IMR-90 (cell line): Measurements from ENCODE around the gene IDH3G. TPM values are rescaled to one million over a fixed set of nuclear protein-coding genes. Genes with fewer than 3 reads are reported as not detected.
"Not testable (repeated sequence)": the region's sequence is repeated elsewhere in the genome, so short reads cannot be mapped to it uniquely, and the experiment has no call there.

Source experiments
- ATAC-seq: fragments of 200-7000 bp; cut with Tn5 transposase; 2 replicates; pipeline ENCODE4 v1.9.1; 2020; ENCODE audit warnings: low read depth, mild to moderate bottlenecking, moderate library complexity
- BruUV-seq: library from RNA; stranded (reverse); fragments of 400-500 nt; replicated peaks from 2 replicates; lab custom pipeline; 2021; lab: Mats Ljungman, UMichigan
- CTCF ChIA-PET: fragments of 300-600 bp; formaldehyde crosslinking; extraction: SDS; loops from one replicate; lab custom pipeline; 2021; ENCODE audit warnings: antibody characterized with exemption; lab: Yijun Ruan, JAX
- POLR2A ChIA-PET: fragments of 300-600 bp; sonication (Branson Sonifier 250); formaldehyde crosslinking; loops from one replicate; lab custom pipeline; 2022; ENCODE audit warnings: antibody characterized with exemption; ENCODE audit not compliant: unreplicated experiment; lab: Charles Lee
- DNase-seq: peaks from one replicate; pipeline ENCODE4 v3.0.0; 2013
- H2AFZ ChIP-seq: replicated peaks from 2 replicates; pipeline ENCODE3; 2013; ENCODE audit warnings: low read length, mild to moderate bottlenecking; ENCODE audit not compliant: poor library complexity
- H2AK5ac ChIP-seq: 2 replicates; pipeline ENCODE4 v1.6.1; 2013; ENCODE audit warnings: low read depth, low read length, inconsistent platforms
- H2AK9ac ChIP-seq: replicated peaks from 2 replicates; pipeline ENCODE3; 2013; ENCODE audit warnings: mild to moderate bottlenecking, low read depth, low read length, moderate library complexity; ENCODE audit not compliant: poor library complexity
- H2BK120ac ChIP-seq: 2 replicates; pipeline ENCODE4 v1.6.1; 2013; ENCODE audit warnings: low read depth, low read length, inconsistent platforms
- H2BK15ac ChIP-seq: 3 replicates; pipeline ENCODE4 v1.6.1; 2013; ENCODE audit warnings: low read depth, low read length, inconsistent platforms
- H2BK20ac ChIP-seq: 2 replicates; pipeline ENCODE4 v1.6.1; 2013; ENCODE audit warnings: low read depth, mild to moderate bottlenecking, inconsistent platforms, low read length, moderate library complexity
- H2BK5ac ChIP-seq: 2 replicates; pipeline ENCODE4 v1.6.1; 2013; ENCODE audit warnings: mild to moderate bottlenecking, low read depth, low read length, inconsistent platforms; ENCODE audit not compliant: poor library complexity, severe bottlenecking
- H3K14ac ChIP-seq: replicated peaks from 2 replicates; pipeline ENCODE4 v1.6.1; 2013; ENCODE audit warnings: low read depth, low read length, inconsistent platforms
- H3K18ac ChIP-seq: 2 replicates; pipeline ENCODE4 v1.6.1; 2013; ENCODE audit warnings: low read depth, low read length, control low read depth
- H3K23ac ChIP-seq: 2 replicates; pipeline ENCODE4 v1.6.1; 2013; ENCODE audit warnings: low read depth, low read length, inconsistent platforms
- H3K27ac ChIP-seq: 2 replicates; pipeline ENCODE4 v1.5.1; 2013; ENCODE audit warnings: mild to moderate bottlenecking, control low read depth, low read length; ENCODE audit not compliant: insufficient read depth
- H3K27me3 ChIP-seq: 2 replicates; pipeline ENCODE4 v1.6.1; 2013; ENCODE audit warnings: low read length; ENCODE audit not compliant: control insufficient read depth, insufficient read depth
- H3K36me3 ChIP-seq: 2 replicates; pipeline ENCODE4 v1.6.1; 2013; ENCODE audit warnings: low read length, mixed read lengths; ENCODE audit not compliant: control insufficient read depth, insufficient read depth
- H3K4ac ChIP-seq: 2 replicates; pipeline ENCODE4 v1.6.1; 2013; ENCODE audit warnings: low read depth, low read length, inconsistent platforms
- H3K4me1 ChIP-seq: 2 replicates; pipeline ENCODE4 v1.6.1; 2013; ENCODE audit warnings: low read length, mixed read lengths; ENCODE audit not compliant: control insufficient read depth, insufficient read depth
- H3K4me2 ChIP-seq: 2 replicates; pipeline ENCODE4 v1.6.1; 2013; ENCODE audit warnings: low read depth, mild to moderate bottlenecking, control low read depth, low read length, moderate library complexity
- H3K4me3 ChIP-seq: 2 replicates; pipeline ENCODE4 v1.5.1; 2013; ENCODE audit warnings: low read depth, mild to moderate bottlenecking, control low read depth, low read length, moderate library complexity; ENCODE audit not compliant: insufficient read depth
- H3K56ac ChIP-seq: 2 replicates; pipeline ENCODE4 v1.6.1; 2013; ENCODE audit warnings: low read length, inconsistent platforms; ENCODE audit not compliant: insufficient read depth; ENCODE audit errors: extremely low read depth
- H3K79me1 ChIP-seq, 2 experiments: 2 replicates each; pipeline ENCODE4 v1.6.1; 2013; ENCODE audit warnings: low read length in 2 of 2, inconsistent platforms in 1 of 2, low read depth in 1 of 2
- H3K9ac ChIP-seq: 2 replicates; pipeline ENCODE4 v1.6.1; 2013; ENCODE audit warnings: low read depth, low read length, control low read depth
- H3K9me1 ChIP-seq: 2 replicates; pipeline ENCODE4 v1.6.1; 2013; ENCODE audit warnings: low read length, inconsistent platforms; ENCODE audit not compliant: insufficient read depth
- H3K9me3 ChIP-seq: 2 replicates; pipeline ENCODE4 v1.6.1; 2013; ENCODE audit warnings: low read length; ENCODE audit not compliant: control insufficient read depth, insufficient read depth
- H4K20me1 ChIP-seq: 2 replicates; pipeline ENCODE4 v1.6.1; 2013; ENCODE audit warnings: low read length, inconsistent platforms; ENCODE audit not compliant: insufficient read depth
- H4K5ac ChIP-seq: 2 replicates; pipeline ENCODE4 v1.6.1; 2013; ENCODE audit warnings: mild to moderate bottlenecking, low read depth, low read length, control low read depth
- H4K8ac ChIP-seq, 2 experiments: 2 replicates each; pipeline ENCODE4 v1.6.1; 2013; ENCODE audit warnings: low read depth in 2 of 2, low read length in 2 of 2, control low read depth in 1 of 2, inconsistent platforms in 1 of 2
- H4K91ac ChIP-seq: 2 replicates; pipeline ENCODE4 v1.6.1; 2013; ENCODE audit warnings: low read depth, low read length, inconsistent platforms; ENCODE audit not compliant: insufficient read depth
- WGBS, 2 experiments: methylation state at CpG; one replicate each; pipeline versions ENCODE4 v1.1.5 to v1.1.7; 2013; ENCODE audit warnings: missing lambda C conversion rate in 2 of 2; ENCODE audit not compliant: insufficient read length in 1 of 2; ENCODE audit errors: extremely low coverage in 2 of 2; 5-methylcytosine and 5-hydroxymethylcytosine counted together
- dilution Hi-C: fragments of 300-500 bp; cut with HindIII; formaldehyde crosslinking; loops from one replicate; pipeline ENCODE4 v1.14.3; 2018; ENCODE audit warnings: low sequenced_read_pairs; ENCODE audit not compliant: unreplicated experiment
- in situ Hi-C: fragments of 300-500 bp; cut with MboI; formaldehyde crosslinking; loops from 3 replicates; pipeline ENCODE4 v1.14.3; 2019; ENCODE audit warnings: low sequenced_read_pairs, inconsistent platforms, mixed read lengths
- intact Hi-C: fragments of 100-400 bp; cut with micrococcal nuclease; formaldehyde crosslinking; loops from 2 replicates; pipeline ENCODE4 v1.10.0; 2022
- polyA plus RNA-seq, 3 experiments: library from polyadenylated mRNA; depleted of rRNA; stranded (reverse); fragments of >200 nt; gene quantifications; 2 replicates each; pipeline ENCODE4 v1.2.3, GENCODE V29; 2012; ENCODE audit warnings: low replicate concordance in 1 of 3
- total RNA-seq: library from RNA; depleted of rRNA; stranded (reverse); fragments of >200 nt; gene quantifications from 2 replicates; pipeline ENCODE4 v1.2.3, GENCODE V29; 2012

Gene IDH3G
- total and polyA plus RNA-seq, 2 of the 4 experiments (the other 2 are of a cell fraction), result 79.4 to 85.7 TPM

GRCh38 chrX:153742111-153742510, 52.1 kb downstream of the IDH3G start:
- H4K20me1 ChIP-seq, ATAC-seq, H2BK15ac ChIP-seq, H3K9me3 ChIP-seq, H2BK5ac ChIP-seq, H4K91ac ChIP-seq, H4K5ac ChIP-seq, H3K9me1 ChIP-seq, H2AK9ac ChIP-seq, H3K9ac ChIP-seq, H3K56ac ChIP-seq, H3K23ac ChIP-seq, H3K18ac ChIP-seq, H4K8ac ChIP-seq, H2BK120ac ChIP-seq, H3K4ac ChIP-seq, H3K36me3 ChIP-seq, dilution Hi-C loops, CTCF ChIA-PET, H3K79me1 ChIP-seq, H3K4me1 ChIP-seq, H3K14ac ChIP-seq, DNase-seq, intact Hi-C loops, H3K27ac ChIP-seq, POLR2A ChIA-PET, H3K27me3 ChIP-seq, H3K4me3 ChIP-seq, BruUV-seq, H3K4me2 ChIP-seq, in situ Hi-C loops, H2AK5ac ChIP-seq, H2AFZ ChIP-seq, H2BK20ac ChIP-seq: not testable (repeated sequence)
- WGBS, 2 experiments, result 89% methylated on average over 7 of the region's 14 CpGs; no CpG with 5 or more reads in 1 of the 2 experiments
